Memory B cell (primary cell): ENCODE measurements around the gene NBPF4.
"Not testable (repeated sequence)": the region's sequence is repeated elsewhere in the genome, so short reads cannot be mapped to it uniquely, and the experiment has no call there.

Experiments used
- ATAC-seq: fragments of 150-1000 bp; cut with Tn5 transposase; 2 replicates; pipeline ENCODE4 v1.10.0; 2021; ENCODE audit warnings: low read depth, mild to moderate bottlenecking, moderate library complexity
- DNase-seq, 2 donors: peaks; one replicate each; pipeline ENCODE4 v3.0.0; 2022; ENCODE audit warnings: low spot score in 2 of 2
- H3K27ac Mint-ChIP-seq: one replicate; pipeline ENCODE4 v1.8.0; 2022; ENCODE audit warnings: mild to moderate bottlenecking, moderate library complexity, mixed read lengths
- H3K27me3 Mint-ChIP-seq: one replicate; pipeline ENCODE4 v1.8.0; 2022; ENCODE audit warnings: mixed read lengths
- H3K36me3 Mint-ChIP-seq: one replicate; pipeline ENCODE4 v1.8.0; 2022; ENCODE audit warnings: mild to moderate bottlenecking, mixed read lengths
- H3K4me1 Mint-ChIP-seq: one replicate; pipeline ENCODE4 v1.8.0; 2022; ENCODE audit warnings: mixed read lengths
- H3K4me3 Mint-ChIP-seq: one replicate; pipeline ENCODE4 v1.8.0; 2022; ENCODE audit warnings: mild to moderate bottlenecking, moderate library complexity, mixed read lengths
- H3K9me3 Mint-ChIP-seq: one replicate; pipeline ENCODE4 v1.8.0; 2022; ENCODE audit warnings: mixed read lengths

The NBPF4 gene, protein sequence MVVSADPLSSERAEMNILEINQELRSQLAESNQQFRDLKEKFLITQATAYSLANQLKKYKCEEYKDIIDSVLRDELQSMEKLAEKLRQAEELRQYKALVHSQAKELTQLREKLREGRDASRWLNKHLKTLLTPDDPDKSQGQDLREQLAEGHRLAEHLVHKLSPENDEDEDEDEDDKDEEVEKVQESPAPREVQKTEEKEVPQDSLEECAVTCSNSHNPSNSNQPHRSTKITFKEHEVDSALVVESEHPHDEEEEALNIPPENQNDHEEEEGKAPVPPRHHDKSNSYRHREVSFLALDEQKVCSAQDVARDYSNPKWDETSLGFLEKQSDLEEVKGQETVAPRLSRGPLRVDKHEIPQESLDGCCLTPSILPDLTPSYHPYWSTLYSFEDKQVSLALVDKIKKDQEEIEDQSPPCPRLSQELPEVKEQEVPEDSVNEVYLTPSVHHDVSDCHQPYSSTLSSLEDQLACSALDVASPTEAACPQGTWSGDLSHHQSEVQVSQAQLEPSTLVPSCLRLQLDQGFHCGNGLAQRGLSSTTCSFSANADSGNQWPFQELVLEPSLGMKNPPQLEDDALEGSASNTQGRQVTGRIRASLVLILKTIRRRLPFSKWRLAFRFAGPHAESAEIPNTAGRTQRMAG

DNA sequence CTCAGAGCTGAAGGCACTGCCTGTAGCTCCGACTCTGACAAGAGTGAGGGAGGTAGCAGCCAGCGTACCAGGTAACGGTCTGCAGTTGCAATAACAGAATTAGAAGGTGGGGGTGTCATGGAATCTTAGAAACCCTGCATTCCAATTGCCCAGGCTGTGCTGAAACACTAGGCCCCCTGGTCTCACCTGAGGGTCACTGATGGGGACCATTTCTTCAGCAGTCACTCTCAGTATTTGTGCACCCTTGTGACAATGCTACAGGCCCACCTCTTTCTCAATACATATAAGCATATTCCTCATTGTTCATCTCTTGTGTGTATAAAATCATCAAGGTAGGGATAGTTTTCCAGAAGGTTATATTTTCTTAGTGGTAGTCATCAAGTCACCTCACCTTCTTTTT, at the start of gene NBPF4:
NBPF4 (minus strand) TSS at position 101 of the 400 bp plus-strand sequence. CDS start 315 bp downstream, outside the sequence.
- H3K36me3 Mint-ChIP-seq, ATAC-seq, H3K27me3 Mint-ChIP-seq, DNase-seq, H3K27ac Mint-ChIP-seq, H3K4me1 Mint-ChIP-seq, H3K4me3 Mint-ChIP-seq, H3K9me3 Mint-ChIP-seq: not testable (repeated sequence)

GRCh38 chr1:108282528-108283257, 38.8 kb upstream of the NBPF4 start:
- H3K9me3 Mint-ChIP-seq, H3K4me3 Mint-ChIP-seq, ATAC-seq, DNase-seq, H3K27ac Mint-ChIP-seq, H3K4me1 Mint-ChIP-seq, H3K36me3 Mint-ChIP-seq, H3K27me3 Mint-ChIP-seq: not testable (repeated sequence)

DNA sequence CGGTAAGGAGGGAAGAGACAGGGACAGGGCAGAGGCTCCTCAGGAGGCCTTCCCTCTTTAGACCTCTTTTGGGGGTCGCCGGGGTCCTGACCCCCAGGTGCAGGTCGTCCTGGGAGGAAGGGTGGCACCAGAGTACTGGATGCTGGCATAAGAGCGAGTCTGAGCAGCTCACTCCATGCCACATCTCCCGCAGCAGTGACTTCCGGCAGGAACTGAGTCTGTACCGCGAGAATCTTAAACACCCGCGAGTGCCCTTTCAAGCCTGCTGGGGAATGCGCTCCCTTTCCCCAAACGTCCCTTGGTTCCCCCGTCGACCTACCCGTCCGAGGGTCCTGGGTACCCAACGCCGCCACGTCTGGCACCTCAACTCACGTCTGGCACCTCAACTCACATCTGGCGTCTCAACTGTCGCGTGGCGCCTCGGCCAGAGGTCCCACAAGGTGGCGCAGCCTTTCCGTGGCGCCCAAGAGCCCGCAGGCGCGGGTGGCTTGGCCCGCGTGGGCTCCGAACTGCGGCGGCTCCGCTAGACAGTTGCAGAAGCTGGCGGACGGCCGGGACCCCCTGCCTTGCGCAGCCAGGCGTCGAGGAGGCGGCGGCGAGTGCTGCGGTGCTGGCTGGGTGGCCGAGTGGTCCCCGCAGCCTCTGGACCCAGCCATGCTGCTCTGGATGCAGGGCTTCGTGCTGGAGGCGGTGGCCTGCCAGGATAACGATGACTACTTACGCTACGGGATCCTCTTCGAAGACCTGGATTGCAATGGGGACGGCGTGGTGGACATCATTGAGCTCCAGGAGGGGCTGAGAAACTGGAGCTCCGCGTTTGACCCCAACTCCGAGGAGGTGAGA, 28.8 kb upstream of the NBPF4 start:
- not testable (repeated sequence) for DNase-seq, H3K27me3 Mint-ChIP-seq, H3K4me3 Mint-ChIP-seq, H3K27ac Mint-ChIP-seq, H3K4me1 Mint-ChIP-seq, H3K9me3 Mint-ChIP-seq, H3K36me3 Mint-ChIP-seq
- peak; percentile 88 for ATAC-seq

DNA sequence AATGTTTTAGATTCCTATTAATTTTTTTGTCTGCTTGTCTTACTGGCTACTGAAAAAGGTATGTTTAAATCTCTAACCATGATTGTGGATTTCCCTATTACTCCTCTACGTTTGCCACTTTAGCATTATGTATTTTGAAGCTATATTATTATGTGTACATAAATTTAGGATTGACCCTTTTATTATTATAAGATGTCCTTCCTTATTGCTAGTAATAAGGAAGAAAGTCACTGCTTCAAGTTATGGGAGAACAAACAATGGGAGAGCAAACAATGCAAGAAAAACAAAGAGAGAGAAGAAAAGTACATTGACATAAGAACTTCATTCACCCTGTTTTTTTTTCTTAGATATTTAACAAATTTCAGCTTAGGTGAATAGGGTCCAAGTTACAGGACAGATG, 23.2 kb upstream of the NBPF4 start:
- not testable (repeated sequence) for H3K36me3 Mint-ChIP-seq, DNase-seq, H3K27me3 Mint-ChIP-seq, H3K4me1 Mint-ChIP-seq, H3K4me3 Mint-ChIP-seq, ATAC-seq, H3K27ac Mint-ChIP-seq, H3K9me3 Mint-ChIP-seq

DNA sequence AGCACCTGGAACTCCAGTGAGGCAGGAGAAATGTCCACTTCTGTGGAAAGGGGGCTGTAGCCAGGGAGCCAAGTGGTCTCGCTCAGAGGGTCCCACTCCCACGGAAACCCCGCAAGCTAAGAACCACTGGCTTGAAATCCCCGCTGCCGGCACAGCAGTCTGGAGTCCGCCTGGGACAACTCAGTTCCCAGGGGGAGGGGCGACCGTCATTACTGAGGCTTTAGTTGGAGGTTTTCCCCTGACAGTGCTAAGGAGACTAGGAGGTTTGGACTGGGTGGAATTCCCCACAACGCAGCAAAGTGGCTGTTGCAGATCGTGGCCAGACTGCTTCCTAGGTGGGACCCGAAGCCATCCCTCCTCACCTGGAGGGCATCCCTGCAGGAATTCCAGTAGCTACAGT, 18.1 kb upstream of the NBPF4 start:
- not testable (repeated sequence) for H3K4me3 Mint-ChIP-seq, H3K36me3 Mint-ChIP-seq, H3K4me1 Mint-ChIP-seq, H3K9me3 Mint-ChIP-seq, H3K27ac Mint-ChIP-seq, DNase-seq, ATAC-seq, H3K27me3 Mint-ChIP-seq

DNA sequence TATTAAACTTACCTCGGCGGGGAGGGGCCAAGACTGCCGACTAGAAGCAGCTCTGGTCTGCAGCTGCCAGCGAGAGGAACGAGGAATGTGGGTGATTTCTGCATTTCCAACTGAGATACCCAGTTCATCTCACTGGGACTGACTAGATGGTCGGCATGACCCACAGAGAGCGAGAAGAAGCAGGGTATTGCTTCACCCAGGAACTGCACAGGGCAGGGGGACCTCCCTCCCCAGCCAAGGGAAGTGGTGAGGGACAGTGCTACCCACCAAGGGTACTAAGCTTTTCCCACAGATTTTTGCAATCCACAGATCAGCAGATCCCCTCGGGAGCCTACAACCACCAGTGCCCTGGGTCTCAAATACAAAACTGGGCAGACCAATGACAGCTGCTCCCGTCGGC, 17.6 kb upstream of the NBPF4 start:
- H3K36me3 Mint-ChIP-seq, DNase-seq, H3K27me3 Mint-ChIP-seq, H3K4me1 Mint-ChIP-seq, H3K27ac Mint-ChIP-seq, H3K9me3 Mint-ChIP-seq, H3K4me3 Mint-ChIP-seq, ATAC-seq: not testable (repeated sequence)

GRCh38 chr1:108260578-108261259, 16.8 kb upstream of the NBPF4 start:
- not testable (repeated sequence) for H3K36me3 Mint-ChIP-seq, H3K9me3 Mint-ChIP-seq, H3K4me1 Mint-ChIP-seq, H3K4me3 Mint-ChIP-seq, DNase-seq, ATAC-seq, H3K27me3 Mint-ChIP-seq, H3K27ac Mint-ChIP-seq

- H3K27me3 Mint-ChIP-seq, ATAC-seq, H3K4me3 Mint-ChIP-seq, DNase-seq, H3K27ac Mint-ChIP-seq, H3K36me3 Mint-ChIP-seq, H3K9me3 Mint-ChIP-seq, H3K4me1 Mint-ChIP-seq: not testable (repeated sequence)
Observed at GRCh38 chr1:108255426-108255825, 11.6 kb upstream of the NBPF4 start.

DNA sequence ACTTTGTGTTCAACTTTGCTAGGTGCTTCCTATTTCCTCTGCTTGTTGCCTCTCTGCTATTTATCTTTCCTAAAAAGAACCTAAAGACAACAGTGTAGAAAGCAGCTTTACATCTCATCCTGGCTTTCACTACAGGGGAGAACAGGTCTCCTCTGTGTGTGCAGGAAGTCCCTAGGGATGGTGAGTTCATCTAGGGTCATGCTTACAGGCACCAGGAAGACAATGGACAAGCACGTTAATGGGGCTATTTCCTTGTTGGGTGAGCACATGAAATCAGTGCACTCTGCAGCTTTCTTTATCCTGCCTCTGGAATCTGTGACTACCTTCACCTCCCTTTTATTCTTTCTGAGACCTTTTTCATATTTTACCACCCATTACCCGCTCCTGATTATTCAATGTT, 4.5 kb downstream of the NBPF4 start:
- H3K27me3 Mint-ChIP-seq, H3K36me3 Mint-ChIP-seq, H3K27ac Mint-ChIP-seq, H3K9me3 Mint-ChIP-seq, DNase-seq, ATAC-seq, H3K4me3 Mint-ChIP-seq, H3K4me1 Mint-ChIP-seq: not testable (repeated sequence)

DNA sequence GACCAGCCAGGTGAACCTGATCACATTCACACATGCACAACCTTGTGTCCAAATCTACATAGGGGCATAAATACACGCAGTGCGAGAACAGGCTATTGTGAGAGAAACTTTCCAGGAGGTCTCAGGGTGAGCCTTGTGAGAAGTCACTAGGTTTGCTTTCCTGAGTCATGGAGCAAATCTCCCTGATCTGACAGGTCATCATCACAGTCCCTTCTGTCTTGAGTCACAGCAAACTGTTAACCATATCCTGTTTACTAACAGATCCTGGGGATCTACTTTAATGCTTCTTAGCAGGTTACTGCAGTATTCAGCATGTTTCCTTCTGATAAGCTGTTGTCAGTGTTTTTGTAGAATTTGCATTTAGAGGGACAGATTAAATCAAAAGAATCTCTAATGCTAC, 8.6 kb downstream of the NBPF4 start:
- H3K27me3 Mint-ChIP-seq, ATAC-seq, H3K36me3 Mint-ChIP-seq, H3K27ac Mint-ChIP-seq, H3K9me3 Mint-ChIP-seq, DNase-seq, H3K4me3 Mint-ChIP-seq, H3K4me1 Mint-ChIP-seq: not testable (repeated sequence)

DNA sequence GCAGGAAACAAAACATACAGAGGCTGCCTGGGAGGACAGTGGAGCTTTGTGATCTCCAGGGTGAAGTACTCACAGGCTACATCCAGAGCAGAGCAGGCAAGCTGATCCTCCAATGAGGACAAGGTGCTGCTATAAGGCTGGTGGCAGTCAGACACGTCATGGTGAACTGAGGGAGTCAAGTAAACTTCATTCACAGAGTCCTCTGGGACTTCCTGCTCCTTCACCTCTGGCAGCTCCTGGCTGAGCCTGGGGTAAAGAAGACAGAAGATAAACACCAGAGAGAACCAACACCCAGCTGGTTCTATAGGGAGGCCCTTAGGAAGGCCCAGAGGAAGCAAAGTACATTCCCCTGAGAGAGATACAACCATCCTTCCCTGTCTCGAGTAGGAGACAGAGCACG, 11.7 kb downstream of the NBPF4 start:
- H3K4me1 Mint-ChIP-seq, DNase-seq, H3K36me3 Mint-ChIP-seq, H3K4me3 Mint-ChIP-seq, ATAC-seq, H3K27ac Mint-ChIP-seq, H3K27me3 Mint-ChIP-seq, H3K9me3 Mint-ChIP-seq: not testable (repeated sequence)

DNA sequence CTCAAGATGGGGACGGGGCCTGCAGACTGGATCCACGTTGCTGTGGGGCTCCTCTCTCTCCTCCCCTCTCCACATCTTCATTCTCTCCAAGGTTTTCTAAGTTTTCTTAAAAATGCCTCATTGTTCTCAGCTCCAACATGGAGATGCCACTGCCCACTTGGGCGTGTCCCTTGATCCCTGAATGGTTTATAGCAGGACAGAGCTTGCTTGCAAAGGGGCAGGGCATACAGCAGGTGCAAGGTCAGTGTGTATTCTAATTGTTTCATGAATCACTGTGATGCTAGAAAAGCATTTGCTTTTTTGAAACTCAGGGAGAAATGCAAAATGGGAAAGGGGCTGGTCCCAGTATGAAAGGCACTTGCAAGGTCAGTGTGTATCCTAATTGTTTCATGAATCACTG, 13.9 kb downstream of the NBPF4 start:
- not testable (repeated sequence) for DNase-seq, H3K27ac Mint-ChIP-seq, H3K36me3 Mint-ChIP-seq, H3K4me1 Mint-ChIP-seq, H3K9me3 Mint-ChIP-seq, ATAC-seq, H3K27me3 Mint-ChIP-seq, H3K4me3 Mint-ChIP-seq

GRCh38 chr1:108227772-108228171, 16.1 kb downstream of the NBPF4 start:
- not testable (repeated sequence) for H3K27me3 Mint-ChIP-seq, H3K9me3 Mint-ChIP-seq, H3K36me3 Mint-ChIP-seq, ATAC-seq, DNase-seq, H3K27ac Mint-ChIP-seq, H3K4me1 Mint-ChIP-seq, H3K4me3 Mint-ChIP-seq
